ENCODE results near the gene SURF2. TPM values are rescaled to one million over a fixed set of nuclear protein-coding genes. Genes with fewer than 3 reads are reported as not detected.

The SURF2 gene
- total RNA-seq, 2 experiments from 2014 or later, result 19.0 to 19.7 TPM

- Histone ChIP-seq H3K27ac (ENCODE audit: low read depth, low read length, poor library complexity, severe bottlenecking) (peak overlapping the region; percentile 38), H4K20me1 (ENCODE audit: insufficient read depth, low read length) (peaks cover 22% of the 10 kb centered on the region), H3K79me2 (ENCODE audit: insufficient read depth, low read depth, low read length) (peaks cover 76% of the 10 kb centered on the region), H3K4me1 (ENCODE audit: insufficient read depth, low read length, poor library complexity, severe bottlenecking) (peaks cover 31% of the 10 kb centered on the region), H3K9me2 (ENCODE audit: insufficient read depth, low read length) (no peaks in the 10 kb centered on the region), H2AFZ (ENCODE audit: low read length) (no peak overlapping the region), H3K36me3 (ENCODE audit: insufficient read depth, low read length) (peaks cover 69% of the 10 kb centered on the region), H3K9me3 (ENCODE audit: low read length) (no peaks in the 10 kb centered on the region), H3K4me2 (ENCODE audit: low read length) (peak overlapping the region; percentile 39), H3K4me3 (ENCODE audit: low read depth, low read length, poor library complexity, severe bottlenecking) (no peak overlapping the region)
- no peak for DNase-seq (ENCODE audit: low spot score)
- no peak for TF ChIP-seq EZH2phosphoT487 (IDR thresholded peaks at IDR 0.05; ENCODE audit: borderline replicate concordance, low read depth, low read length)
- no peak; the same call in 1 of the 2 replicates for TF ChIP-seq CTCF (conservative IDR thresholded peaks at IDR 0.05; ENCODE audit: low read length)
- ChIA-PET POLR2A (no interaction called here), CTCF (ENCODE audit: unreplicated experiment) (no interaction called here)
- intact Hi-C loops (cut with micrococcal nuclease; ENCODE audit: unreplicated experiment), result no loop called here
- BruUV-seq (replicated peaks), result no TSS peak
Measured at GRCh38 chr9:133371261-133371711, 14.9 kb downstream of the SURF2 start.

- Histone ChIP-seq H2AFZ (ENCODE audit: low read length) (no peak overlapping the region), H4K20me1 (ENCODE audit: insufficient read depth, low read length) (peaks cover 22% of the 10 kb centered on the region), H3K4me2 (ENCODE audit: low read length) (peak overlapping the region; percentile 39; the same call in 1 of the 2 replicates), H3K9me2 (ENCODE audit: insufficient read depth, low read length) (no peaks in the 10 kb centered on the region), H3K36me3 (ENCODE audit: insufficient read depth, low read length) (peaks cover 60% of the 10 kb centered on the region), H3K27ac (ENCODE audit: low read depth, low read length, poor library complexity, severe bottlenecking) (no peak overlapping the region), H3K4me3 (ENCODE audit: low read depth, low read length, poor library complexity, severe bottlenecking) (no peak overlapping the region), H3K9me3 (ENCODE audit: low read length) (no peaks in the 10 kb centered on the region), H3K4me1 (ENCODE audit: insufficient read depth, low read length, poor library complexity, severe bottlenecking) (peaks cover 36% of the 10 kb centered on the region), H3K79me2 (ENCODE audit: insufficient read depth, low read depth, low read length) (peaks cover 76% of the 10 kb centered on the region)
- BruUV-seq (replicated peaks), result no TSS peak
- ChIA-PET CTCF (ENCODE audit: unreplicated experiment) (no interaction called here), POLR2A (no interaction called here)
- intact Hi-C loops (cut with micrococcal nuclease; ENCODE audit: unreplicated experiment), result no loop called here
- TF ChIP-seq EZH2phosphoT487 (IDR thresholded peaks at IDR 0.05; ENCODE audit: borderline replicate concordance, low read depth, low read length) (no peak), CTCF (conservative IDR thresholded peaks at IDR 0.05; ENCODE audit: low read length) (no peak)
- no peak for DNase-seq (ENCODE audit: low spot score)
Measured at GRCh38 chr9:133372144-133372543, 15.8 kb downstream of the SURF2 start.

- H3K27ac ChIP-seq (ENCODE audit: low read depth, low read length, poor library complexity, severe bottlenecking), result peak overlapping the region; percentile 67
- no peak for TF ChIP-seq EZH2phosphoT487 (IDR thresholded peaks at IDR 0.05; ENCODE audit: borderline replicate concordance, low read depth, low read length)
- no peak for TF ChIP-seq CTCF (conservative IDR thresholded peaks at IDR 0.05; ENCODE audit: low read length)
- no peak overlapping the region for H2AFZ ChIP-seq (ENCODE audit: low read length)
- peaks cover 22% of the 10 kb centered on the region for H4K20me1 ChIP-seq (ENCODE audit: insufficient read depth, low read length)
- H3K79me2 ChIP-seq (ENCODE audit: insufficient read depth, low read depth, low read length), result peaks cover 62% of the 10 kb centered on the region
- H3K9me3 ChIP-seq (ENCODE audit: low read length), result no peaks in the 10 kb centered on the region
- peaks cover 40% of the 10 kb centered on the region for H3K36me3 ChIP-seq (ENCODE audit: insufficient read depth, low read length)
- BruUV-seq (replicated peaks), result no TSS peak
- POLR2A ChIA-PET, result interaction anchor here (1.0 to 1.4 kb wide), 2 partner anchors 21 to 105 kb away, joined by 4 to 5 read pairs; no protein-coding TSS in a partner anchor
- H3K4me3 ChIP-seq (ENCODE audit: low read depth, low read length, poor library complexity, severe bottlenecking), result peak overlapping the region; percentile 91
- H3K9me2 ChIP-seq (ENCODE audit: insufficient read depth, low read length), result no peaks in the 10 kb centered on the region
- peaks cover 36% of the 10 kb centered on the region for H3K4me1 ChIP-seq (ENCODE audit: insufficient read depth, low read length, poor library complexity, severe bottlenecking)
- CTCF ChIA-PET (ENCODE audit: unreplicated experiment), result interaction anchor here (1.0 kb wide), 1 partner anchor 18 kb away, joined by 3 read pairs; no protein-coding TSS in a partner anchor
- peak overlapping the region; percentile 94 for H3K4me2 ChIP-seq (ENCODE audit: low read length)
- intact Hi-C loops (cut with micrococcal nuclease; ENCODE audit: unreplicated experiment), result loop anchor here (2.0 kb wide), 1 partner anchor 38 kb away; the partner anchor contains the start of gene SURF6
- no peak for DNase-seq (ENCODE audit: low spot score)
Measured at GRCh38 chr9:133374612-133375115, 18.3 kb downstream of the SURF2 start.
